Adipocyte (in vitro differentiated cells): ENCODE results near the gene DCTPP1.
"Not testable (repeated sequence)": the region's sequence is repeated elsewhere in the genome, so short reads cannot be mapped to it uniquely, and the experiment has no call there.

Experiments
- DNase-seq: peaks from one replicate; pipeline ENCODE4 v3.0.0-alpha.2; 2015; ENCODE audit warnings: low read depth
- H3K27me3 ChIP-seq: replicated peaks from 2 replicates; pipeline ENCODE4 v1.7.0; 2013; ENCODE audit warnings: mild to moderate bottlenecking, low read length, moderate library complexity; ENCODE audit not compliant: control insufficient read depth, insufficient read depth
- H3K36me3 ChIP-seq: 2 replicates; pipeline ENCODE4 v1.7.0; 2013; ENCODE audit warnings: low read length, mild to moderate bottlenecking, moderate library complexity; ENCODE audit not compliant: control insufficient read depth, insufficient read depth, severe bottlenecking
- H3K4me1 ChIP-seq: 2 replicates; pipeline ENCODE4 v1.7.0; 2013; ENCODE audit warnings: mild to moderate bottlenecking, low read length, moderate library complexity; ENCODE audit not compliant: control insufficient read depth, insufficient read depth
- H3K4me3 ChIP-seq: 2 replicates; pipeline ENCODE4 v1.7.0; 2013; ENCODE audit warnings: mild to moderate bottlenecking, low read length, moderate library complexity
- H3K9ac ChIP-seq: 2 replicates; pipeline ENCODE4 v1.7.0; 2013; ENCODE audit warnings: mild to moderate bottlenecking, low read length, moderate library complexity
- H3K9me3 ChIP-seq: 2 replicates; pipeline ENCODE4 v1.7.0; 2013; ENCODE audit warnings: mild to moderate bottlenecking, low read length, moderate library complexity; ENCODE audit not compliant: control insufficient read depth

Gene DCTPP1

DNA sequence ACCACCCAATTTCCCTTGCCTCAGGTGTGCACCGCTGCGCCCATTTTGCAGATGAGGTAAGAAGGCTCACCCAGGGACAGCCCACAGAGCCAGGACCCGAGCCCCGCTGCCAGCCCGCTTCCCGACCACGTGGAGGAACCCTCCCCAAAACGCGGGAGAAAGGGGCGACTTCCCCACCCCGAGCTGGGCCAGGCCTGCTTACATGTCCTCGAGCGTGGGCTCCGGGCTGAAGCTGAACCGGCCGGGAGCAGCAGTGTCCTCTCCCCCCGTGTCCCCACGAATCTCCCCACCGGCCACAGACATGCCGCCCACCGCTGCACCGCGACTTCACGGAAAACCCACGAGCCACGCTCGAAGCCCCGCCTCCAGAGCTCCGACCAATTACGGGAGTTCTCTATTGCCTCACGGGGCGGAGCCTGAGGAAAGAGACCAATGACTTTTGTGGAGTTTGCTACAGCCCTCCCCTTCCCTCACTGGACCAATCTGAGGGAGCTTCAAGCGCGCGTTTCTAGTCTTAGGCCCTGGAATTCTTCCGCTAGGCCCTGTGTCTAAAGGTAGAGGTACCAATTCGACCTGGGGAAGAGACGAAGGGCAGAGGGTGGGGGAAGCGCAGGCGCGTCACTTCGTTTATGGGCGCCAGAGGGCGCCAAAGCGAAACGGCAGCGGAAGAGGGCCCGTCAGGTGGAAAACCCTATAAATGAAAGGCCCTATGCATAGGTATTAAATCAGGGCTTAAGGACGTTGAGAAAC is at the start of gene DCTPP1:
TSS of gene DCTPP1 (minus strand) at position 353 of the 750 bp plus-strand sequence. CDS start at position 303, 50 bp downstream.
- peak within 1 kb of the TSS; percentile 87 for H3K4me3 ChIP-seq
- H3K9ac ChIP-seq, result peak within 1 kb of the TSS; percentile 79
- H3K4me1 ChIP-seq, result peaks cover 16% of the 10 kb centered on the region
- H3K27me3 ChIP-seq, result no peaks in the 10 kb centered on the region
- H3K36me3 ChIP-seq, result no peaks in the 10 kb centered on the region
- peak; percentile 99 for DNase-seq
- H3K9me3 ChIP-seq, result no peaks in the 10 kb centered on the region

DNA sequence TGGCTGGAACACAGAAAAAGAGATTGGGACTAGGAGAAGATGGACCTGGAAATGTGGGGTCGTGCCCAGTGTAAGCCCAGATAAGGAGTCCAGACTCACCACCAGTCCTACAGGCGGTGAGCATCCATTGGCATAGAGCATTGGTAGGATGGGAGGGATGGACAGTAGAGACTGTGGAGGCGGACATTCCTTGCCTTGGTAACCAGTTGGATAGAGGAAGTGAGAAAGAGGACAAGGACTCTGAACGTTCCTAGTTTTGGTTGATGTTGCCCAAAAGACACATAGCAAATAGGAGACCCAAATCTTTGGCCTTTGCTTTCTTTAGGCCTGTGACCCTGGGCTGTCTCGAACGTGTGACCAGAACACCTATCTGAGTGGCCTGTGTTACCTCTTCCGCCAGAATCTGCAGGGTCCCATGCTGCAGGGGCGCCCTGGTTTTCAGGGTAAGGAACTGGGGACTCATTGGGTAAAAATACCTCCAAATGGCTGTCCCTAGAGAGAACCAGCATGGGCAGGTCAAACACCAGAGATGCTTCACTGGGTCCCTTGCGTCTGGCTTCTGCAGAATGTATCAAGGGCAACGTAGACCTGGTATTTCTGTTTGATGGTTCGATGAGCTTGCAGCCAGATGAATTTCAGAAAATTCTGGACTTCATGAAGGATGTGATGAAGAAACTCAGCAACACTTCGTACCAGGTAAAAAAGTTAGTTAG is 49.1 kb upstream of the DCTPP1 start:
- no peak overlapping the region for H3K4me3 ChIP-seq

DNA sequence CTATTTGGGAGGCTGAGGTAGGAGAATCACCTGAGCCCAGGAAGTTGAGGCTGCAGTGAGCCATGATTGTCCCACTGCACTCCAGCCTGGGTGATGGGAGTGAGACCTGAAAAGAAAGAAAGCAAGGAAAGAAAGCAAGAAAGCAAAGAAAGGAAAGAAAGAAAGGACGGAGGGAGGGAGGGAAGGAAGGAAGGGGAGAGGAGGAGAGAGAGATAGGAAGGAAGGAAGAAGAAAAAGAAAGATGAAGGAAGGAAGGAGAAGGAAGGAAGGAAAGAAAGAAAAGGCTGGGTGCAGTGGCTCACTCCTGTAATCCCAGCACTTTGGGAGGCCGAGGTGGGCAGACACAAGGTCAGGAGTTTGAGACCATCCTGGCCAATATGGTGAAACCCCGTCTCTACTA is 47.9 kb upstream of the DCTPP1 start:
- H3K4me1 ChIP-seq, H3K9me3 ChIP-seq, H3K36me3 ChIP-seq, H3K4me3 ChIP-seq, H3K9ac ChIP-seq, DNase-seq: not testable (repeated sequence)
- peaks cover 50% of the 10 kb centered on the region for H3K27me3 ChIP-seq

More for the DNA sequence above, 49.1 kb upstream of the DCTPP1 start:
- no peak for DNase-seq
- no peak overlapping the region for H3K9ac ChIP-seq
- no peaks in the 10 kb centered on the region for H3K36me3 ChIP-seq
- H3K27me3 ChIP-seq, result peaks cover 48% of the 10 kb centered on the region
- H3K9me3 ChIP-seq, result no peaks in the 10 kb centered on the region
- H3K4me1 ChIP-seq, result no peaks in the 10 kb centered on the region

DNA sequence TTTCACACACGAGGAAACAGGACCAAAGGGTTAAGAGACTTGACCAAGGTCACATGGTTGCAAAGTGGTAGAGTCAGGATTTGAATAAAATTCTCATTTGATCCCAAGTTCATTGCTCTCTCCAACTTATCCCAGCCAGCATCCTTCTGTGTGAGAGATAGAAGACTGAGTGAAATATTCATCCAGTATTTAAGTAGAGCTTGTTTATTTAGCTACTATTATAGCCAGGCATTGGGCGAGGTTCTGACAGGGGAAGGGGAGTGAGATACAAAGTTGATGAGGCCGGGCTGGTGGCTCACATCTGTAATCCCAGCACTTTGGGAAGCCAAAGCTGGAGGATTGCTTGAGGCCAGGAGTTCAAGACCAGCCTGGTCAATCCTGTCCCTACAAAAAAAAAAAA is 47.2 kb upstream of the DCTPP1 start:
- no peak for DNase-seq
- Histone ChIP-seq H3K4me1 (peaks cover 3% of the 10 kb centered on the region), H3K9me3 (peaks cover 3% of the 10 kb centered on the region), H3K27me3 (peaks cover 55% of the 10 kb centered on the region), H3K36me3 (no peaks in the 10 kb centered on the region), H3K4me3 (no peak overlapping the region), H3K9ac (no peak overlapping the region)

DNA sequence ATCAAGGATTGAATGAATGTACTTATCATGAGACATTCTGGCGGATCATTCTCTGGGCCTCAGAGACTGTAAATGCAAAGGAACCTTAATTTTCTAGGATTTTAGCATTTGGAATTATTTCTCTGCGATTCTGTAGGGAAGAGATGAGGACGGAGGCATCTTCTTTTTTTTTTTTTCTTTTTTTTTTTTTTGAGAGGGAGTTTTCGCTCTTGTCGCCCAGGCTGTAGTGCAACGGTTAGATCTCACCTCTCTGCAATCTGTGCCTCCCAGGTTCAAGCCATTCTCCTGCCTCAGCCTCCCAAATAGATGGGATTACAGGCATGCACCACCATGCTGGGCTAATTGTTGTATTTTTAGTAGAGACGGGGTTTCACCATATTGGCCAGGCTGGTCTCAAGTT is 44.9 kb upstream of the DCTPP1 start:
- Histone ChIP-seq H3K36me3 (no peaks in the 10 kb centered on the region), H3K9me3 (peaks cover 3% of the 10 kb centered on the region), H3K27me3 (peaks cover 43% of the 10 kb centered on the region), H3K4me1 (peaks cover 7% of the 10 kb centered on the region), H3K4me3 (no peak overlapping the region), H3K9ac (no peak overlapping the region)
- DNase-seq, result no peak

DNA sequence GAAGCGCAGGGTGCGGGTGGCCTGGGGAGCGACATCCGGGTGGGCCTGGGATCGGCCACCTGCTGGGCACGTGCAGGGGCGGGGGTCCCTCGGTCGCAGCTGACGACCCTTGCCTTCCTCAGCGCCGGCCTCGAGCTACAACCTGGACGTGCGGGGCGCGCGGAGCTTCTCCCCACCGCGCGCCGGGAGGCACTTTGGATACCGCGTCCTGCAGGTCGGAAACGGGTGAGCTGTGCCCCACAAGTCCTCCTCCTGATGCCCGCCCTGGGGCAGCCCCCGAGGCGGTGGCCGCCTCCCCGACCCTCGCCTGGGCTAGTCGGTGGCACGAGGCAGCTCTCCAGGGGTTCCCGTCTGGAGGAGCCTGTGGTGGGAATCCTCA is 44.2 kb upstream of the DCTPP1 start:
- H3K4me1 ChIP-seq, result peaks cover 12% of the 10 kb centered on the region
- no peak for DNase-seq
- no peak overlapping the region for H3K4me3 ChIP-seq
- peaks cover 40% of the 10 kb centered on the region for H3K27me3 ChIP-seq
- peaks cover 3% of the 10 kb centered on the region for H3K9me3 ChIP-seq
- H3K9ac ChIP-seq, result no peak overlapping the region
- H3K36me3 ChIP-seq, result no peaks in the 10 kb centered on the region

DNA sequence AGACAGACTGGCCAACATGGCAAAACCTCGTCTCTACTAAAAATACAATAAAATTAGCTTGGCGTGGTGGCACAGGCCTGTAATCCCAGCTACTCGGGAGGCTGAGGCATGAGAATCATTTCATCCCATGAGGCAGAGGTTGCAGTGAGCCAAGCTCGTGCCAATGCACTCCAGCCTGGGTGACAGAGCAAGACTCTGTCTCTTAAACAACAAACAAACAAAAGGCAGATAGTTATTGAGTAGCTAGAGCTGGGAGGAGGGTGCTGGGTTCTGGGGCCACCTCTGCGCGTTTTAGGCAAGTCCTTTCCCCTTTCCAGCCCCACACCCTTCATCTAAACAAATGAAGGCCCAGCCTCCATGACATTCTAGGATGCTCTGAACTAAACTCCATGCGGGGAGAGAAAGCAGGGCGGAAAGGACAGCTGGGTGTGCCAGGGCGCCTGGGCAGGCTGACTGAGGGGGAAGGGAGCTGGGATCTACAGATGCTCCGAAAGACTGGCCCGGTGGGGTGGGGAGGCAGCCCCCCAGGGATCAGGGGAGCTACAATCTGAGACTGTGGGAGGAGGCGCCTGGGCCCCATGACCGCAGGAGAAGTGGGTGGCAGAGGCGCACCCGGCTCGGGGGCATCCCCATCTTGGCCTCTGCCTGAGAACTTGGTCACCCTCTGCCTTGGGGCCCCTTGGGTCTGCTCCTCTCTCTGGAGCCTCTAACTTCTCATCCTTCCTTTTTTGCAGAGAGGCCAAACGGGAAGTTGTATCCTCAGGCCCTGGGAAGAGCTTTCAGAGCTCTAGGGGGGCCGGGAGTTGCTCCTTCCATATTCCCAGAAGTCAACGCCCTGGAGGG is 43.6 kb upstream of the DCTPP1 start:
- peaks cover 12% of the 10 kb centered on the region for H3K4me1 ChIP-seq
- H3K9ac ChIP-seq, result no peak overlapping the region
- H3K36me3 ChIP-seq, result no peaks in the 10 kb centered on the region
- no peak for DNase-seq
- H3K4me3 ChIP-seq, result no peak overlapping the region
- peaks cover 35% of the 10 kb centered on the region for H3K27me3 ChIP-seq
- peaks cover 3% of the 10 kb centered on the region for H3K9me3 ChIP-seq

DNA sequence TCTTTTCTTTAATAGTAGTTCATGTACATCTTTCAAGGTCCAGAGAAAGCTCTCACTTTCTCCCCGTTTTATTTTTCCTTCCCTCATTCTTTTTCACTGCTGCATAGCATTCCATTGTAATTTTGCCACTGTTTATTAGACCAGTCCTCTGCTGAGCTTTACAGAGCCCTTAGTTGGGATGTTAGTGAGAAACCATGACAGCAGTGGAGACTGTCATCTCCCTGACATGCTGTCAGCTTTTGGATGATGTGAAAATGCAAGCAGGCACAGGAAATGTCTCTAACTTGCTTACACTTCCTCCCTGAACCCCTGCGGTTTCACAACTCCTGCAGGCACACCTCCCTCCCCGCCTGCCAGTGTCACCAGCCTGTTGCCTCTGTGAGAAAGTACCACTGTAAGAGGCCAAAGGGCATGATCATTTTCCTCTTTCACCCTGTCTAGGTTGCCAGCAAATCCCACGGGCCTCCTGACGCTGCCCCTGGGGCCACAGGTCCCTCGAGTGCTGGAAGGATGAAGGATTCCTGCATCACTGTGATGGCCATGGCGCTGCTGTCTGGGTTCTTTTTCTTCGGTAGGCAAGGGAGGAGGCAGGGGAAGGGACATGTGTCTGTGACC is 42.6 kb upstream of the DCTPP1 start, which contains the start of gene ITGAL:
TSS of gene ITGAL (plus strand) at position 415 of the 615 bp plus-strand sequence. CDS start at position 511, 96 bp downstream.
- peaks cover 3% of the 10 kb centered on the region for H3K9me3 ChIP-seq
- H3K27me3 ChIP-seq, result peaks cover 29% of the 10 kb centered on the region

DNA sequence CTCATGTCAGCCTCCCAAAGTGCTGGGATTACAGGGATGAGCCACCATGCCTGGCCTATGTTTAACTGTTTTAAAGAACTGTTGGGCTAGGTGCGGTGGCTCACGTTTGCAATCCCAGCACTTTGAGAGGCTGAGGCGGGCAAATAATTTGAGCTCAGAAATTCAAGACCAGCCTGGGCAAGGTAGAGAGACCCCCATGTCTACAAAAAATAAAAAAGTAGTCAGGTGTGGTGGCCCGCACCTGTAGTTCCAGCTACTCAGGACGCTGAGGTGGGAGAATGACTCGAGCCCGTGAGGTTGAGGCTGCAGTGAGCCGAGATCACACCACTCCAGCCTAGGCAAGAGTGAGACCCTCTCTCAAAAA is 40.8 kb upstream of the DCTPP1 start:
- peaks cover 3% of the 10 kb centered on the region for H3K9me3 ChIP-seq
- no peak overlapping the region for H3K4me3 ChIP-seq
- H3K4me1 ChIP-seq, result peaks cover 12% of the 10 kb centered on the region
- H3K27me3 ChIP-seq, result peaks cover 21% of the 10 kb centered on the region
- DNase-seq, result no peak
- no peak overlapping the region for H3K9ac ChIP-seq
- H3K36me3 ChIP-seq, result no peaks in the 10 kb centered on the region

More for the DNA sequence above, 42.6 kb upstream of the DCTPP1 start, which contains the start of gene ITGAL:
- DNase-seq, result no peak
- no peak within 1 kb of the TSS for H3K4me3 ChIP-seq
- H3K9ac ChIP-seq, result no peak within 1 kb of the TSS
- peaks cover 12% of the 10 kb centered on the region for H3K4me1 ChIP-seq
- no peaks in the 10 kb centered on the region for H3K36me3 ChIP-seq

DNA sequence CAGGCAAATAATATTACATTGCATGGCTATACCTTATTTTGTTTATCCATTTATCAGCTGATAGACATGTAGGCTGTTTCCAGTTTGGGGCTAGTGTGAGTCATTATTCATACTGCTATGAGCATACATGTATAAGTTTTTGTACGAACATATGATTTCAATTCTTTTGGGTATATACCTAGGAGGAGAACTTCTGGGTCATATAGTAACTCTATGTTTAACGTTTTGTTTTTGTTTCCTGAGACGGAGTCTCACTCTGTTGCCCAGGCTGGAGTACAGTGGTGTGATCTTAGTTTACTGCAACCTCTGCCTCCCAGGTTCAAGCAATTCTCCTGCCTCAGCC is 40.3 kb upstream of the DCTPP1 start:
- Histone ChIP-seq H3K4me3 (no peak overlapping the region), H3K9ac (no peak overlapping the region), H3K36me3 (no peaks in the 10 kb centered on the region), H3K27me3 (peaks cover 16% of the 10 kb centered on the region), H3K9me3 (peaks cover 3% of the 10 kb centered on the region), H3K4me1 (peaks cover 12% of the 10 kb centered on the region)
- DNase-seq, result no peak

DNA sequence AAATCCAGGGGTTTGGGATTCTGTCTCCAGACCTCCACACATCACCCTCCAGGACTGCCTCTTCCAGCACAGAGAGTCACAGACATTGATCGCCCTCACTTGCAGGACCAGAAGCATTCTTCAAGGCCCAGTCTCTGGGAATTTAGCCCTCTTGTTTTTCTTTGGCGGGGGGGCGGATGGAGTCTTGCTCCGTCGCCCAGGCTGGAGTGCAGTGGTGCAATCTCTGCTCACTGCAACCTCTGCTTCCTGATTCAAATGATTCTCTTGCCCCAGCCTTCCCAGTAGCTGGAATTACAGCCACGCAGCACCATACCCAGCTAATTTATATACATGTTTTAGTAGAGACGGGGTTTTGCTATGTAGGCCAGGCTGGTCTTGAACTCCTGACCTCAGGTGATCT is 34.2 kb upstream of the DCTPP1 start:
- H3K4me3 ChIP-seq, result no peak overlapping the region
- no peak overlapping the region for H3K9ac ChIP-seq
- no peak for DNase-seq
- no peaks in the 10 kb centered on the region for H3K36me3 ChIP-seq
- no peaks in the 10 kb centered on the region for H3K9me3 ChIP-seq
- H3K27me3 ChIP-seq, result no peaks in the 10 kb centered on the region
- peaks cover under 1% of the 10 kb centered on the region for H3K4me1 ChIP-seq
